HEK293 (cell line): ENCODE data around the gene C1orf167.

Experiments
- CTCF ChIP-seq: fragments of 450-650 bp; formaldehyde crosslinking; IDR thresholded peaks from 2 replicates; pipeline ENCODE4 v1.5.1; 2016; ENCODE audit warnings: missing biosample characterization, missing genetic modification characterization
- HIC1 ChIP-seq: fragments of 450-650 bp; formaldehyde crosslinking; IDR thresholded peaks from 2 replicates; pipeline ENCODE4 v1.5.1; 2016; ENCODE audit warnings: missing biosample characterization, missing genetic modification characterization
- KLF7 ChIP-seq: fragments of 450-650 bp; formaldehyde crosslinking; IDR thresholded peaks from 2 replicates; pipeline ENCODE4 v1.5.1; 2016; ENCODE audit warnings: missing biosample characterization, missing genetic modification characterization, borderline replicate concordance
- MEIS1 ChIP-seq: sonication (generic); formaldehyde crosslinking; IDR thresholded peaks from 2 replicates; pipeline ENCODE4 v1.8.1; 2022; ENCODE audit warnings: missing genetic modification reagents, mild to moderate bottlenecking, borderline replicate concordance
- MYNN ChIP-seq: fragments of 450-650 bp; formaldehyde crosslinking; IDR thresholded peaks from 2 replicates; pipeline ENCODE4 v1.5.1; 2016; ENCODE audit warnings: missing biosample characterization, missing genetic modification characterization, borderline replicate concordance
- PATZ1 ChIP-seq: fragments of 450-650 bp; formaldehyde crosslinking; IDR thresholded peaks from 2 replicates; pipeline ENCODE4 v1.5.1; 2016; ENCODE audit warnings: missing biosample characterization, missing genetic modification characterization
- TCF7L2 ChIP-seq: IDR thresholded peaks from 2 replicates; pipeline ENCODE4 v1.6.1; 2011; ENCODE audit warnings: low read depth, mild to moderate bottlenecking, inconsistent platforms, low read length, moderate library complexity, borderline replicate concordance
- ZNF133 ChIP-seq: fragments of 450-650 bp; formaldehyde crosslinking; IDR thresholded peaks from 2 replicates; pipeline ENCODE4 v1.5.1; 2016; ENCODE audit warnings: missing biosample characterization, missing genetic modification characterization
- ZNF138 ChIP-seq: fragments of 450-650 bp; formaldehyde crosslinking; IDR thresholded peaks from 2 replicates; pipeline ENCODE4 v1.5.1; 2016; ENCODE audit warnings: missing biosample characterization, missing genetic modification characterization, borderline replicate concordance
- ZNF274 ChIP-seq, 2 experiments: fragments of 200-500 bp in 1 of 2; fragments of 450-650 bp in 1 of 2; sonication (Bioruptor generic) in 1 of 2; formaldehyde crosslinking in 1 of 2; IDR thresholded peaks; 2 replicates each; pipeline versions ENCODE4 v1.5.1 to v1.6.1; 2014 to 2016; ENCODE audit warnings: borderline replicate concordance in 1 of 2, inconsistent platforms in 1 of 2, low read length in 1 of 2, missing biosample characterization in 1 of 2, missing genetic modification characterization in 1 of 2
- ZNF837 ChIP-seq: fragments of 450-650 bp; formaldehyde crosslinking; IDR thresholded peaks from 2 replicates; pipeline ENCODE4 v1.5.1; 2016; ENCODE audit warnings: missing biosample characterization, missing genetic modification characterization

GRCh38 chr1:11795238-11795890 is 33.4 kb downstream of the C1orf167 start:
- no peak for TF ChIP-seq ZNF274 (IDR thresholded peaks at IDR 0.05; ENCODE audit: low read length)
- no peak for TF ChIP-seq ZNF274 (tag by site-specific recombination; IDR thresholded peaks at IDR 0.05; ENCODE audit: borderline replicate concordance)
- no peak for TF ChIP-seq MYNN (tag by site-specific recombination)
- TF ChIP-seq CTCF, result no peak
- no peak for TF ChIP-seq ZNF837
- TF ChIP-seq PATZ1 (tag by site-specific recombination), result no peak
- TF ChIP-seq MEIS1, result no peak
- no peak for TF ChIP-seq KLF7
- no peak for TF ChIP-seq ZNF138
- TF ChIP-seq ZNF133 (tag by site-specific recombination), result no peak
- TF ChIP-seq TCF7L2, result no peak
- no peak for TF ChIP-seq HIC1
